Hepatocyte (in vitro differentiated cells): ENCODE measurements around the gene FGF21. TPM values are rescaled to one million over a fixed set of nuclear protein-coding genes. Genes with fewer than 3 reads are reported as not detected.

Experiments
- DNase-seq: peaks from one replicate; pipeline ENCODE4 v3.0.0-alpha.2; 2016; ENCODE audit warnings: low spot score
- H2AFZ ChIP-seq: fragments of 200-600 bp; sonication (generic); 2 replicates; pipeline ENCODE4 v1.6.0; 2016; ENCODE audit warnings: antibody characterized with exemption, mild to moderate bottlenecking
- H3K27ac ChIP-seq: fragments of 200-600 bp; sonication (generic); 2 replicates; pipeline ENCODE4 v1.5.1; 2016; ENCODE audit warnings: mild to moderate bottlenecking
- H3K27me3 ChIP-seq: fragments of 200-600 bp; sonication (generic); 2 replicates; pipeline ENCODE4 v1.6.1; 2016
- H3K36me3 ChIP-seq: fragments of 200-600 bp; sonication (generic); replicated peaks from 2 replicates; pipeline ENCODE4 v1.5.1; 2016; ENCODE audit warnings: low read depth; ENCODE audit not compliant: insufficient read depth
- H3K4me1 ChIP-seq: fragments of 200-600 bp; sonication (generic); 2 replicates; pipeline ENCODE4 v1.5.1; 2016; ENCODE audit warnings: mild to moderate bottlenecking, moderate library complexity; ENCODE audit not compliant: insufficient read depth
- H3K4me2 ChIP-seq: fragments of 200-600 bp; sonication (generic); 2 replicates; pipeline ENCODE4 v1.6.0; 2016
- H3K4me3 ChIP-seq: fragments of 200-600 bp; sonication (generic); 2 replicates; pipeline ENCODE4 v1.5.1; 2016; ENCODE audit warnings: mild to moderate bottlenecking
- H3K79me2 ChIP-seq: fragments of 200-600 bp; sonication (generic); 2 replicates; pipeline ENCODE4 v1.6.0; 2017; ENCODE audit warnings: mild to moderate bottlenecking
- H3K9me2 ChIP-seq: fragments of 200-600 bp; sonication (generic); replicated peaks from 2 replicates; pipeline ENCODE4 v1.6.0; 2017; ENCODE audit warnings: mild to moderate bottlenecking; ENCODE audit not compliant: insufficient read depth
- H3K9me3 ChIP-seq: fragments of 200-600 bp; sonication (generic); 2 replicates; pipeline ENCODE4 v1.5.1; 2016; ENCODE audit warnings: low read depth, mild to moderate bottlenecking
- H4K20me1 ChIP-seq: fragments of 200-600 bp; sonication (generic); 2 replicates; pipeline ENCODE4 v1.6.0; 2016; ENCODE audit warnings: mild to moderate bottlenecking; ENCODE audit not compliant: insufficient read depth, poor library complexity, severe bottlenecking
- CTCF ChIP-seq: fragments of 200-600 bp; sonication (generic); IDR thresholded peaks from 2 replicates; pipeline ENCODE4 v1.5.1; 2016; ENCODE audit warnings: antibody characterized with exemption, mild to moderate bottlenecking; ENCODE audit not compliant: poor library complexity
- EZH2 ChIP-seq: fragments of 200-600 bp; sonication (generic); IDR thresholded peaks from 2 replicates; pipeline ENCODE4 v1.6.1; 2016; ENCODE audit warnings: antibody characterized with exemption, mild to moderate bottlenecking, borderline replicate concordance
- EZH2phosphoT487 ChIP-seq: fragments of 200-600 bp; sonication (generic); IDR thresholded peaks from one replicate; pipeline ENCODE4 v1.6.1; 2018; ENCODE audit warnings: antibody characterized with exemption, mild to moderate bottlenecking, low read depth, moderate library complexity; ENCODE audit not compliant: unreplicated experiment, severe bottlenecking
- WGBS: methylation state at CpG from one replicate; pipeline ENCODE4 v1.1.6; 2016; ENCODE audit warnings: low lambda C conversion rate; ENCODE audit errors: missing lambda C conversion rate; 5-methylcytosine and 5-hydroxymethylcytosine counted together
- polyA plus RNA-seq: library from polyadenylated mRNA; unstranded; fragments of >200 nt; fragmentation: Nextera tagmentation; extraction: Ambion mirVana; gene quantifications from 2 replicates; pipeline ENCODE4 v1.2.1, GENCODE V29; 2016
- total RNA-seq: library from RNA; depleted of rRNA; stranded (reverse); fragments of >200 nt; gene quantifications from 2 replicates; pipeline ENCODE4 v1.2.3, GENCODE V29; 2014

FGF21 gene
- total and polyA plus RNA-seq, 2 experiments from 2014 or later: not detected

DNA sequence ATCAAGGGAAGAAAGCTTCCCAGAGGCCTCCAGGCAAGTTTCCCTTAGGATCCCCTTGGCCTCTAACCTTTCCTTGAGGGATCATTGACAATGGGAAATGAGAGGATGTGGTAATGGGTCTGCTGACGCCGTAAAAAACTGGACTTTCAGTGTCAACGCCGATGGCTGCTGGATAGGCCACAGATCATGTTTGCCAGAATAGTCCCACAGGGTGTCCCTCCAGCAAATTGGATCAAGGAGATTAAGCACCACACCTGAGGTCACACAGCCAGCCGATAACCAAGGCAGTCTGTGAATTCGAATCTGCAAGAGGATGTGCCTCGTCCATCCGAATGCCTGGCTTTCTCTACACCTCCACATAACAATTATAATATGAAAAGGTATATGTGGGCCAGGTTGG is 37.9 kb downstream of the FGF21 start:
- no peak for TF ChIP-seq EZH2
- no peak for TF ChIP-seq EZH2phosphoT487
- TF ChIP-seq CTCF: no peak
- Histone ChIP-seq H3K9me3 (no peaks in the 10 kb centered on the region), H3K4me1 (peaks cover 4% of the 10 kb centered on the region), H4K20me1 (no peaks in the 10 kb centered on the region), H3K36me3 (no peaks in the 10 kb centered on the region), H3K4me3 (no peak overlapping the region), H3K79me2 (no peaks in the 10 kb centered on the region), H3K9me2 (no peaks in the 10 kb centered on the region), H2AFZ (no peak overlapping the region), H3K27ac (no peak overlapping the region), H3K4me2 (no peak overlapping the region), H3K27me3 (no peaks in the 10 kb centered on the region)
- no peak for DNase-seq
- 70% methylated on average over 8 of the region's 8 CpGs for WGBS

DNA sequence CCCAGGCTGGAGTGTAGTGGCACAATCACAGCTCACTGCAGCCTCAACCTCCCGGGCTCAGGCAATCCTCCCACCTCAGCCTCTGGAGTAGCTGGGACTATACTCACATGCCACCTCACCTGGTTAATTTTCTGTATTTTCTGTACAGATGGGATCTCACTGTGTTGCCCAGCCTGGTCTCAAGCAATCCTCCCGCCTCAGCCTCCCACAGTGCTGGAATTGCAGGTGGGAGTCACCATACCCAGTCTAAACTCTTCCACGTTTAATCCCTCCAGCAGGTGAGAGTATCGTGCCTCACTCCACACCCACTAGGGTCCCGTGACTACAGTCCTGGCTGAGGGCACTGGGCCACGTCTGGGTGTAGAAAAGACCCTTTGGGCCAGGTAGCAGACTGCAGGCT is 39.0 kb downstream of the FGF21 start:
- Histone ChIP-seq H3K79me2 (no peaks in the 10 kb centered on the region), H3K9me3 (no peaks in the 10 kb centered on the region), H4K20me1 (no peaks in the 10 kb centered on the region), H3K9me2 (no peaks in the 10 kb centered on the region), H3K4me1 (peaks cover 4% of the 10 kb centered on the region), H3K27ac (peak overlapping the region; percentile 56), H3K27me3 (no peaks in the 10 kb centered on the region), H3K36me3 (no peaks in the 10 kb centered on the region), H2AFZ (no peak overlapping the region), H3K4me2 (peak overlapping the region; percentile 79), H3K4me3 (no peak overlapping the region)
- 92% methylated on average over 6 of the region's 6 CpGs for WGBS
- no peak for DNase-seq
- TF ChIP-seq CTCF (no peak), EZH2 (no peak), EZH2phosphoT487 (no peak)

DNA sequence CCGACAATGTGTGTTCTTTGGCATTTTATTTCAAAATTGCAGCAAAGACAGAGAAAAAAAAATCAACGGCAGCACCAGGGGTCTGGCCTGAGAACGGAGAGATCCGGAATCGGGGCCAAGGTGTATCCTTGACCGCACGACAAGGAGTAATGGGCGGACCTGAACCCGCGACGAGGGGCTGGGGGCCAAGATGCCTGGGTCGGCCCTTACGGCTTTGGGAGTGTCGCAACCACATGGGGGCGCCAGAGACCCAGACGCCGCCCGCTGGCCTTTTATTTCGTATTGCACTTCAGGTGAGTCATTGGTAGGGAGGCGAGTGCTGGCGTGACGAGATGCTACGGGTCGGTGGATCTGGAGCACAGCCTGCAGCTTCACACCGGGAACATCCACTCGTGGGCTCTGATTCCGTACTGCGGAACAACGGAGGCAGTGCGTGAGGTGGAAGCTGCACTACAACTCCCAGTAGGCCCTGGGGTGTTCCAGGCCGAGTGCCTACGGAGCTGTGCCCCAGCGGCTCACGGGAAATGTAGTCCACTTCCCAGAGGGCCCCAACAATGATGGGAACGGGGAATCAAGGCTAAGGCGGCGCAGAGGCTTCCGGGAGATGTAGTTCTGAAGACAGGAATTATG is 39.8 kb downstream of the FGF21 start:
- Histone ChIP-seq H3K9me2 (no peaks in the 10 kb centered on the region), H3K79me2 (no peaks in the 10 kb centered on the region), H3K4me1 (peaks cover 4% of the 10 kb centered on the region), H2AFZ (peak overlapping the region; percentile 51), H3K27me3 (no peaks in the 10 kb centered on the region), H3K27ac (peak overlapping the region; percentile 56), H3K4me2 (peak overlapping the region; percentile 79), H3K4me3 (peak overlapping the region; percentile 12), H3K9me3 (no peaks in the 10 kb centered on the region), H4K20me1 (no peaks in the 10 kb centered on the region), H3K36me3 (no peaks in the 10 kb centered on the region)
- WGBS: 4% methylated on average over 38 of the region's 38 CpGs
- peak; percentile 99 for TF ChIP-seq CTCF
- TF ChIP-seq EZH2: no peak
- no peak for TF ChIP-seq EZH2phosphoT487
- peak; percentile 95 for DNase-seq
